Fibroblast of lung (primary cell): ENCODE measurements around the gene TRAPPC2L.
A peak's percentile ranks its signal among the peaks of the same experiment; 100 is the strongest.

ENCODE experiments used
- CTCF ChIP-seq, 2 donors: IDR thresholded peaks in 1 of 2; conservative IDR thresholded peaks in 1 of 2; 1 replicate in 1 of 2; 2 replicates in 1 of 2; pipeline ENCODE4 v1.5.1; 2011 to 2012; ENCODE audit warnings: low read length in 2 of 2, control low read depth in 1 of 2, inconsistent platforms in 1 of 2, low read depth in 1 of 2, mild to moderate bottlenecking in 1 of 2
- EZH2 ChIP-seq: IDR thresholded peaks from 2 replicates; pipeline ENCODE4 v1.5.1; 2012; ENCODE audit warnings: low read length, control low read depth, mild to moderate bottlenecking; ENCODE audit errors: missing control alignments

GRCh38 chr16:88911136-88911945, 54.4 kb downstream of the TRAPPC2L start:
- no peak for TF ChIP-seq CTCF (conservative IDR thresholded peaks at IDR 0.05 in 1 of 2, IDR thresholded peaks at IDR 0.05 in 1 of 2; ENCODE audit: low read depth in 1 of 2, low read length in 2 of 2)
- peak; percentile 14 for TF ChIP-seq EZH2
